ENCODE measurements around the gene GAGE12J.

DNA sequence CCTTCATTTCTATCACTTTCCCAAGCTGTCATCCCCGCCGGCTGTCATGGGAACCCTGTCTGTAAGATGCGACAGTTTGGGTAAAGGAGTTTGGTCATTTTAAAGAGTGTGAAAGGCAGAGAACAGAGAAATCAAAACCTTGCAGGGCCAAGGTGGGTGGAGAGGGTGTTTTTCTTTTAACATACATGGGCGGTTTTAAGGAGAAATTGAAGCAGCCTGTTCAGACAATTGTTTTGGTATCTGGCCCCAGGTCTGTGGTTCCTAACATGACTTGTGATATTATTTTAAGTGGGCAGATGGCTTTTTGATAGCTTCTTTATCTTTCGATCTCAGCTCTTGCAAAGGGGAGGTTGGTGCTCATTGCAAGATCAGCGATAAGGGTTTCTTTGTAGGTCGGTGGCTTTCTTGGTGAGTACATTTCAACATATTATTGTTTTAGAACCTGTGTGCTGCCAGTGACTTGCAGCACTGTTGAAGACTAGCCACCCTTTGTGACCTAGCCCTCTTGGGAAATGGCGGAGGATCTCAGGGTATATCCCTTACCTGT is 48.6 kb upstream of the GAGE12J start:
- no peak for TF ChIP-seq TAF1 (IDR thresholded peaks at IDR 0.05; ENCODE audit: low read depth)
- TF ChIP-seq, protein P1, sequence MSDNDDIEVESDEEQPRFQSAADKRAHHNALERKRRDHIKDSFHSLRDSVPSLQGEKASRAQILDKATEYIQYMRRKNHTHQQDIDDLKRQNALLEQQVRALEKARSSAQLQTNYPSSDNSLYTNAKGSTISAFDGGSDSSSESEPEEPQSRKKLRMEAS (IDR thresholded peaks at IDR 0.05): no peak
- no peak for TF ChIP-seq RAD21 (IDR thresholded peaks at IDR 0.05; ENCODE audit: low read depth)
- TF ChIP-seq EP300 (IDR thresholded peaks at IDR 0.05; ENCODE audit: borderline replicate concordance): no peak
- TF ChIP-seq, protein P2, sequence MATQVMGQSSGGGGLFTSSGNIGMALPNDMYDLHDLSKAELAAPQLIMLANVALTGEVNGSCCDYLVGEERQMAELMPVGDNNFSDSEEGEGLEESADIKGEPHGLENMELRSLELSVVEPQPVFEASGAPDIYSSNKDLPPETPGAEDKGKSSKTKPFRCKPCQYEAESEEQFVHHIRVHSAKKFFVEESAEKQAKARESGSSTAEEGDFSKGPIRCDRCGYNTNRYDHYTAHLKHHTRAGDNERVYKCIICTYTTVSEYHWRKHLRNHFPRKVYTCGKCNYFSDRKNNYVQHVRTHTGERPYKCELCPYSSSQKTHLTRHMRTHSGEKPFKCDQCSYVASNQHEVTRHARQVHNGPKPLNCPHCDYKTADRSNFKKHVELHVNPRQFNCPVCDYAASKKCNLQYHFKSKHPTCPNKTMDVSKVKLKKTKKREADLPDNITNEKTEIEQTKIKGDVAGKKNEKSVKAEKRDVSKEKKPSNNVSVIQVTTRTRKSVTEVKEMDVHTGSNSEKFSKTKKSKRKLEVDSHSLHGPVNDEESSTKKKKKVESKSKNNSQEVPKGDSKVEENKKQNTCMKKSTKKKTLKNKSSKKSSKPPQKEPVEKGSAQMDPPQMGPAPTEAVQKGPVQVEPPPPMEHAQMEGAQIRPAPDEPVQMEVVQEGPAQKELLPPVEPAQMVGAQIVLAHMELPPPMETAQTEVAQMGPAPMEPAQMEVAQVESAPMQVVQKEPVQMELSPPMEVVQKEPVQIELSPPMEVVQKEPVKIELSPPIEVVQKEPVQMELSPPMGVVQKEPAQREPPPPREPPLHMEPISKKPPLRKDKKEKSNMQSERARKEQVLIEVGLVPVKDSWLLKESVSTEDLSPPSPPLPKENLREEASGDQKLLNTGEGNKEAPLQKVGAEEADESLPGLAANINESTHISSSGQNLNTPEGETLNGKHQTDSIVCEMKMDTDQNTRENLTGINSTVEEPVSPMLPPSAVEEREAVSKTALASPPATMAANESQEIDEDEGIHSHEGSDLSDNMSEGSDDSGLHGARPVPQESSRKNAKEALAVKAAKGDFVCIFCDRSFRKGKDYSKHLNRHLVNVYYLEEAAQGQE (IDR thresholded peaks at IDR 0.05; ENCODE audit: low read depth): no peak
- no peak for TF ChIP-seq YY1 (IDR thresholded peaks at IDR 0.05; ENCODE audit: low read depth)
- TF ChIP-seq CEBPB (IDR thresholded peaks at IDR 0.05): no peak
- TF ChIP-seq FOXM1 (IDR thresholded peaks at IDR 0.05; ENCODE audit: borderline replicate concordance, low read depth): no peak

All from Ishikawa (cell line).